HepG2 (cell line): ENCODE data around the gene PBX1.

Experiments used
- EP300 ChIP-seq, 3 experiments: sonication (generic) in 1 of 3; formaldehyde crosslinking in 1 of 3; IDR thresholded peaks; 2 replicates each; pipeline versions ENCODE4 v1.5.1 to v1.6.1; 2011 to 2020; ENCODE audit warnings: low read depth in 2 of 3, low read length in 2 of 3, borderline replicate concordance in 1 of 3, improper control_type of control experiment in 1 of 3, mild to moderate bottlenecking in 1 of 3, missing genetic modification reagents in 1 of 3, moderate library complexity in 1 of 3
- NFE2L1 ChIP-seq: sonication (generic); formaldehyde crosslinking; IDR thresholded peaks from 2 replicates; pipeline ENCODE4 v1.4.0; 2020; ENCODE audit warnings: missing genetic modification reagents, mild to moderate bottlenecking, borderline replicate concordance
- POLR2AphosphoS5 ChIP-seq: IDR thresholded peaks from 2 replicates; pipeline ENCODE4 v1.6.1; 2012; ENCODE audit warnings: low read depth, low read length

DNA sequence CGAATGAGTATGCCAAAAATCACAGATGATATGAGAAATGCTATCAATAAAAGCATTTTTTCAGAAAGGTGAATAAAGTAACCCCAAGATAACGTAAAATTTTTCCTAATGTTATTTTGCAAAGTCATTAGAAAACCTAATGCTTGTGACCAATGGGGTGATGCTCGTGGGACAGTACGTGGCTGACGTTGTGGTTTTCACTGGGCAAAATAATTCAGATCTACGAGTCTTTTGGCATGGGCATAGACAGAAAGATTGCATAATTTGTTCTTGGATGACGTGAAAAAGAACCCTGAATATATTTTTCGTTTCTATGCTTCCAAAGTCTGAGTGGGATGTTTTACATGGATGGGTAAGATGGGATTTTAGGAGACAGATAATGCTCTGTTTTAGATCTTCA, 71.0 kb downstream of the PBX1 start:
- TF ChIP-seq EP300 (IDR thresholded peaks at IDR 0.05; ENCODE audit: low read depth in 2 of 2, low read length in 2 of 2) (no peak), EP300 (CRISPR knock-in tag; IDR thresholded peaks at IDR 0.05; ENCODE audit: borderline replicate concordance) (no peak), NFE2L1 (CRISPR knock-in tag) (no peak), POLR2AphosphoS5 (no peak)
